Measurements from ENCODE around the gene EYA3. TPM values are rescaled to one million over a fixed set of nuclear protein-coding genes. Genes with fewer than 3 reads are reported as not detected.
A peak's percentile ranks its signal among the peaks of the same experiment; 100 is the strongest.

The EYA3 gene
- total RNA-seq, 2 donors from 2014 or later, result 13.6 to 15.6 TPM

GRCh38 chr1:27938488-27938887, 149.9 kb downstream of the EYA3 start:
- DNase-seq (ENCODE audit: low spot score), result no peak

DNA sequence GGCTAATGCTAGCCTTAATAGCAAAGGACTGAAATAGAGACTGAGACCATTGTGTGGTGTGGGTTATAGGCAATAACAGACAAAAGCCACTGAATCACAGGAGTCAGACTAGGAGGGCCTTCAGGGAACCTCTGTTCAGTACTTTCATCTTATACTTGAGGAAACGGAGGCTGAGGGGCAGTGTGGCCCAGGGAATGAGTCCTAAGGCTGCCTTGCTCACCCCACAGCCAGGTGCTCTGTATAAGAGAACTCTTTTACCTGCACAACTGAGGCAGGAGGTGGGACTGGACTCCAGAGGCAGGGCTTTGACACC, 150.9 kb downstream of the EYA3 start:
- Histone ChIP-seq H3K9me3 (no peaks in the 10 kb centered on the region), H3K27me3 (no peaks in the 10 kb centered on the region), H3K36me3 (no peaks in the 10 kb centered on the region), H3K4me1 (peaks cover 0 to 6% of the 10 kb centered on the region in 2 donors), H3K4me3 (no peak overlapping the region), H3K27ac (no peak overlapping the region)
- DNase-seq (ENCODE audit: low spot score), result no peak
- TF ChIP-seq, protein P1, sequence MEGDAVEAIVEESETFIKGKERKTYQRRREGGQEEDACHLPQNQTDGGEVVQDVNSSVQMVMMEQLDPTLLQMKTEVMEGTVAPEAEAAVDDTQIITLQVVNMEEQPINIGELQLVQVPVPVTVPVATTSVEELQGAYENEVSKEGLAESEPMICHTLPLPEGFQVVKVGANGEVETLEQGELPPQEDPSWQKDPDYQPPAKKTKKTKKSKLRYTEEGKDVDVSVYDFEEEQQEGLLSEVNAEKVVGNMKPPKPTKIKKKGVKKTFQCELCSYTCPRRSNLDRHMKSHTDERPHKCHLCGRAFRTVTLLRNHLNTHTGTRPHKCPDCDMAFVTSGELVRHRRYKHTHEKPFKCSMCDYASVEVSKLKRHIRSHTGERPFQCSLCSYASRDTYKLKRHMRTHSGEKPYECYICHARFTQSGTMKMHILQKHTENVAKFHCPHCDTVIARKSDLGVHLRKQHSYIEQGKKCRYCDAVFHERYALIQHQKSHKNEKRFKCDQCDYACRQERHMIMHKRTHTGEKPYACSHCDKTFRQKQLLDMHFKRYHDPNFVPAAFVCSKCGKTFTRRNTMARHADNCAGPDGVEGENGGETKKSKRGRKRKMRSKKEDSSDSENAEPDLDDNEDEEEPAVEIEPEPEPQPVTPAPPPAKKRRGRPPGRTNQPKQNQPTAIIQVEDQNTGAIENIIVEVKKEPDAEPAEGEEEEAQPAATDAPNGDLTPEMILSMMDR (IDR thresholded peaks at IDR 0.05), result no peak

More at GRCh38 chr1:27938488-27938887, 149.9 kb downstream of the EYA3 start:
- Histone ChIP-seq H3K36me3 (no peaks in the 10 kb centered on the region), H3K9me3 (no peaks in the 10 kb centered on the region), H3K4me3 (no peak overlapping the region), H3K27me3 (no peaks in the 10 kb centered on the region), H3K27ac (no peak overlapping the region), H3K4me1 (peaks cover 0 to 6% of the 10 kb centered on the region in 2 donors)
- TF ChIP-seq, protein P1 (IDR thresholded peaks at IDR 0.05), result no peak

DNA sequence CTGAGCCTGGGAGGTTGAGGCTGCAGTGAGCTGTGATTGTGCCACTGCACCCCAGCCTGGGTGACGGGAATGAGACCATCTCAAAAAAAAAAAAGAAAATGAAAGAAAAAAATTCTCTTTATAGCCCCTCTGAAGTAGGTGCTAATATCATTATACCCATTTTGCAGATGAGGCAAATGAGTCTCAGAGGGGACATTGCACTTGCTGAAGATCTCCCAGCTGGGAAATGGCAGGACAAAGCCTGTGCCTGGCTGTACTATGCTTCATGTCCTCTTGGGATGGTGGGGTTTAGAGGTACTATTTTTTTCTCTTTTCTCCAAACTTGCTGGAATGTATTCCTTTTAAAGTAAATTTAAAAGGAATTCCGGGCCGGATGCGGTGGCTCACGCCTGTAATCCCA, 152.0 kb downstream of the EYA3 start:
- Histone ChIP-seq H3K4me1 (peaks cover 0 to 6% of the 10 kb centered on the region in 2 donors), H3K36me3 (no peaks in the 10 kb centered on the region), H3K4me3 (no peak overlapping the region), H3K9me3 (no peaks in the 10 kb centered on the region), H3K27me3 (no peaks in the 10 kb centered on the region), H3K27ac (no peak overlapping the region)
- no peak for DNase-seq (ENCODE audit: low spot score)
- TF ChIP-seq, protein P1 (IDR thresholded peaks at IDR 0.05), result no peak

- Histone ChIP-seq H3K27ac (no peak overlapping the region), H3K9me3 (no peaks in the 10 kb centered on the region), H3K36me3 (no peaks in the 10 kb centered on the region), H3K4me1 (peaks cover 0 to 6% of the 10 kb centered on the region in 2 donors), H3K4me3 (no peak overlapping the region), H3K27me3 (no peaks in the 10 kb centered on the region)
- TF ChIP-seq, protein P1 (IDR thresholded peaks at IDR 0.05), result no peak
- no peak for DNase-seq (ENCODE audit: low spot score)
Measured at GRCh38 chr1:27935721-27936120, 152.7 kb downstream of the EYA3 start.

DNA sequence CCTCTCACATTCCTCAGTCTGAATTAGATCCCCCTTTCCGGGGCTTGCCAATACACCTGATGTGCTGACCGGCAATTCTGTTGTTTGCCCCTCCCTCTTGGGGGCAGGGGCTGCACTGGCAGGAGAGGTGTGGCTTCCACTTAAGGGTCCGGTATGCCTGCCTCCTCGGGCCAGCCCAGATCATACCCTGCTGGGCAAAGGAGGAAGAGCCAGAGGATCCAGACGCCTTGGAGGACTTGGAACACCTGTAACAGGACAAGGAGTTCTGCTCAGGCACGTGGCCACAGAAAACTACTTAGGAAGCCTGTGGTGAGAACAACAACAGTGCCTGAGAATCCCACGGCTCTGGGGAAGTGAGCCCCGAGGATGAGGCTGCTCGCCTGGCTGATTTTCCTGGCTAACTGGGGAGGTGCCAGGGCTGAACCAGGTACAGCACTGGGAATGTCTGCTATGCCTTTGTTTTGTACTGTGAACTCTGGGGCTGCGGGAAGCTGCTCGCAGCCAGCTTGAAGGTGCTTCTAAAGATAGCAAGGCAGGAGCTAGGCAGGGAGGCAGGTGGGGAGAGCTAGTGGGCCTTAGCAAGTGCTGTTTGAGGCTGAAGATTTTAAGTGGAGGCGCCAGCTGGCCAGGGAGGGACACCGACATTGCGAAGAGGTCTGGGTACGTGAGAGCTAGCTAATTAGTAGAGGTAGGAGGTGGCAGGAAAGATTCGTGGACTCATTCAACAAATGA, 153.4 kb downstream of the EYA3 start, which contains the start of gene SMPDL3B:
TSS of gene SMPDL3B (plus strand) at position 183 of the 732 bp plus-strand sequence. CDS start at position 367, 184 bp downstream.
- Histone ChIP-seq H3K4me1 (peaks cover 0 to 6% of the 10 kb centered on the region in 2 donors), H3K4me3 (peak within 1 kb of the TSS in 1 of 2 donors; percentile 18), H3K36me3 (no peaks in the 10 kb centered on the region), H3K27ac (no peak within 1 kb of the TSS), H3K27me3 (no peaks in the 10 kb centered on the region), H3K9me3 (no peaks in the 10 kb centered on the region)
- no peak for DNase-seq (ENCODE audit: low spot score)
- TF ChIP-seq, protein P1 (IDR thresholded peaks at IDR 0.05), result no peak

- TF ChIP-seq, protein P1 (IDR thresholded peaks at IDR 0.05), result no peak
- Histone ChIP-seq H3K36me3 (no peaks in the 10 kb centered on the region), H3K4me3 (no peak overlapping the region), H3K4me1 (peaks cover 0 to 6% of the 10 kb centered on the region in 2 donors), H3K9me3 (no peaks in the 10 kb centered on the region), H3K27ac (no peak overlapping the region), H3K27me3 (no peaks in the 10 kb centered on the region)
- DNase-seq (ENCODE audit: low spot score), result no peak
Measured at GRCh38 chr1:27931759-27932158, 156.7 kb downstream of the EYA3 start.

Measured in right atrium auricular region (tissue), 2 donors.